GM23338 (cell line): Measurements from ENCODE around the gene EGF. TPM values are rescaled to one million over a fixed set of nuclear protein-coding genes. Genes with fewer than 3 reads are reported as not detected.

Experiments used
- ATAC-seq: fragments of 200-7000 bp; cut with Tn5 transposase; 3 replicates; pipeline ENCODE4 v1.9.1; 2020
- DNase-seq: peaks from one replicate; pipeline ENCODE4 v3.0.0-alpha.2; 2015; ENCODE audit warnings: low spot score
- H2AFZ ChIP-seq: fragments of 200-600 bp; sonication (generic); 2 replicates; pipeline ENCODE4 v1.8.0; 2016; ENCODE audit warnings: antibody characterized with exemption, mild to moderate bottlenecking, moderate library complexity
- H3F3A ChIP-seq: fragments of 200-600 bp; sonication (generic); replicated peaks from 2 replicates; pipeline ENCODE4 v1.8.0; 2017; ENCODE audit warnings: antibody characterized with exemption, mixed run types, low read depth
- H3K27ac ChIP-seq: fragments of 200-600 bp; sonication (generic); 2 replicates; pipeline ENCODE4 v1.6.1; 2016; ENCODE audit warnings: low read depth
- H3K27me3 ChIP-seq: fragments of 200-600 bp; sonication (generic); 2 replicates; pipeline ENCODE4 v1.8.0; 2016; ENCODE audit warnings: mild to moderate bottlenecking, mixed run types, moderate library complexity; ENCODE audit not compliant: insufficient read depth
- H3K36me3 ChIP-seq: fragments of 200-600 bp; sonication (generic); 2 replicates; pipeline ENCODE4 v1.8.0; 2016; ENCODE audit warnings: mild to moderate bottlenecking; ENCODE audit not compliant: insufficient read depth
- H3K4me1 ChIP-seq: fragments of 200-600 bp; sonication (generic); 2 replicates; pipeline ENCODE4 v1.8.0; 2016; ENCODE audit warnings: mild to moderate bottlenecking, moderate library complexity; ENCODE audit not compliant: insufficient read depth
- H3K4me2 ChIP-seq: fragments of 200-600 bp; sonication (generic); 2 replicates; pipeline ENCODE4 v1.7.1; 2017; ENCODE audit warnings: mixed run types
- H3K4me3 ChIP-seq: fragments of 200-600 bp; sonication (generic); 2 replicates; pipeline ENCODE4 v1.6.1; 2016; ENCODE audit warnings: mixed run types
- H3K79me2 ChIP-seq: fragments of 200-600 bp; sonication (generic); replicated peaks from 2 replicates; pipeline ENCODE4 v1.8.0; 2017; ENCODE audit warnings: mild to moderate bottlenecking; ENCODE audit not compliant: insufficient read depth
- H3K9me2 ChIP-seq: fragments of 200-600 bp; sonication (generic); 2 replicates; pipeline ENCODE4 v1.8.0; 2017; ENCODE audit not compliant: insufficient read depth
- H4K20me1 ChIP-seq: fragments of 200-600 bp; sonication (generic); replicated peaks from 2 replicates; pipeline ENCODE4 v1.8.0; 2017; ENCODE audit warnings: mild to moderate bottlenecking; ENCODE audit not compliant: insufficient read depth
- H3K27ac Mint-ChIP-seq: 2 replicates; pipeline ENCODE4 v1.8.0; 2020; ENCODE audit warnings: inconsistent platforms, mild to moderate bottlenecking, moderate library complexity, mixed read lengths
- H3K27me3 Mint-ChIP-seq: 3 replicates; pipeline ENCODE4 v1.8.0; 2022; ENCODE audit warnings: low read depth, mild to moderate bottlenecking, moderate library complexity, mixed read lengths, inconsistent platforms; ENCODE audit not compliant: insufficient read depth, poor library complexity
- H3K36me3 Mint-ChIP-seq: 3 replicates; pipeline ENCODE4 v1.8.0; 2021; ENCODE audit warnings: low read depth, mild to moderate bottlenecking, inconsistent platforms, moderate library complexity, mixed read lengths
- H3K4me1 Mint-ChIP-seq: 3 replicates; pipeline ENCODE4 v1.8.0; 2020; ENCODE audit warnings: mild to moderate bottlenecking, inconsistent platforms, mixed read lengths
- H3K4me3 Mint-ChIP-seq: 3 replicates; pipeline ENCODE4 v1.8.0; 2021; ENCODE audit warnings: moderate library complexity, mild to moderate bottlenecking, inconsistent platforms, mixed read lengths
- H3K9me3 Mint-ChIP-seq: 3 replicates; pipeline ENCODE4 v1.8.0; 2020; ENCODE audit warnings: moderate library complexity, mild to moderate bottlenecking, inconsistent platforms, mixed read lengths
- CREB1 ChIP-seq: fragments of 250-450 bp; sonication (Bioruptor Pico); IDR thresholded peaks from 2 replicates; pipeline ENCODE4 v1.5.0; 2020; ENCODE audit warnings: low read depth, mild to moderate bottlenecking, moderate library complexity
- CTCF ChIP-seq, 2 experiments: fragments of 200-600 bp in 1 of 2; sonication (generic) in 1 of 2; conservative IDR thresholded peaks; 2 replicates each; pipeline versions ENCODE4 v1.5.1 to v1.6.1; 2016 to 2017; ENCODE audit warnings: antibody characterized with exemption in 2 of 2, low read depth in 2 of 2, mild to moderate bottlenecking in 2 of 2, moderate library complexity in 1 of 2
- ETS1 ChIP-seq: IDR thresholded peaks from 2 replicates; pipeline ENCODE4 v1.6.1; 2016; ENCODE audit warnings: antibody characterized with exemption
- EZH2 ChIP-seq: fragments of 200-600 bp; sonication (generic); IDR thresholded peaks from one replicate; pipeline ENCODE4 v1.8.0; 2017; ENCODE audit warnings: antibody characterized with exemption, mild to moderate bottlenecking, low read depth; ENCODE audit not compliant: unreplicated experiment
- EZH2phosphoT487 ChIP-seq: fragments of 200-600 bp; sonication (generic); IDR thresholded peaks from one replicate; pipeline ENCODE4 v1.8.1; 2018; ENCODE audit warnings: antibody characterized with exemption; ENCODE audit not compliant: unreplicated experiment
- JUNB ChIP-seq: IDR thresholded peaks from one replicate; pipeline ENCODE4 v1.6.1; 2016; ENCODE audit warnings: antibody characterized with exemption; ENCODE audit not compliant: unreplicated experiment
- NANOG ChIP-seq: IDR thresholded peaks from 2 replicates; pipeline ENCODE4 v1.6.1; 2016; ENCODE audit warnings: antibody characterized with exemption, borderline replicate concordance
- POLR2AphosphoS5 ChIP-seq: IDR thresholded peaks from 2 replicates; pipeline ENCODE4 v1.6.1; 2016; ENCODE audit warnings: antibody characterized with exemption, low read depth
- REST ChIP-seq: IDR thresholded peaks from one replicate; pipeline ENCODE4 v1.6.1; 2018; ENCODE audit warnings: antibody characterized with exemption; ENCODE audit not compliant: unreplicated experiment
- STAT1 ChIP-seq: IDR thresholded peaks from one replicate; pipeline ENCODE4 v1.6.1; 2016; ENCODE audit warnings: antibody characterized with exemption; ENCODE audit not compliant: unreplicated experiment
- ZNF114 ChIP-seq: fragments of 250-450 bp; sonication (Bioruptor Pico); IDR thresholded peaks from 2 replicates; pipeline ENCODE4 v1.5.0; 2020; ENCODE audit warnings: mild to moderate bottlenecking, moderate library complexity
- ZNF331 ChIP-seq: fragments of 250-450 bp; sonication (Bioruptor Pico); IDR thresholded peaks from 2 replicates; pipeline ENCODE4 v1.5.0; 2020; ENCODE audit warnings: low read depth, mild to moderate bottlenecking, moderate library complexity
- ZNF462 ChIP-seq: fragments of 250-450 bp; sonication (Bioruptor Pico); IDR thresholded peaks from 2 replicates; pipeline ENCODE4 v1.5.0; 2020; ENCODE audit warnings: mild to moderate bottlenecking, moderate library complexity
- polyA plus RNA-seq: library from polyadenylated mRNA; unstranded; fragments of >200 nt; fragmentation: Nextera tagmentation; extraction: Ambion mirVana; gene quantifications from 2 replicates; pipeline ENCODE4 v1.2.1, GENCODE V29; 2016
- total RNA-seq: library from RNA; depleted of rRNA; stranded (reverse); fragments of >200 nt; shearing (Covaris generic); gene quantifications from 2 replicates; pipeline ENCODE4 v1.2.3, GENCODE V29; 2014

The EGF gene
- total and polyA plus RNA-seq, 2 experiments from 2014 or later = 1.4 to 3.0 TPM

GRCh38 chr4:109916027-109916409, 3.3 kb downstream of the EGF start:
- Mint-ChIP-seq H3K4me1 (peaks cover 40% of the 10 kb centered on the region), H3K27ac (no peak overlapping the region), H3K9me3 (no peaks in the 10 kb centered on the region), H3K27me3 (peaks cover 2% of the 10 kb centered on the region), H3K36me3 (no peaks in the 10 kb centered on the region), H3K4me3 (no peak overlapping the region)
- Histone ChIP-seq H3K9me2 (no peaks in the 10 kb centered on the region), H3F3A (no peaks in the 10 kb centered on the region), H3K27ac (no peak overlapping the region), H2AFZ (no peak overlapping the region), H3K4me2 (no peak overlapping the region), H3K27me3 (no peaks in the 10 kb centered on the region), H3K36me3 (no peaks in the 10 kb centered on the region), H3K4me1 (peaks cover 26% of the 10 kb centered on the region), H3K79me2 (no peaks in the 10 kb centered on the region), H3K4me3 (no peak overlapping the region), H4K20me1 (no peaks in the 10 kb centered on the region)
- ATAC-seq (no peak), DNase-seq (no peak)
- TF ChIP-seq NANOG = no peak
- TF ChIP-seq ETS1 = no peak
- no peak for TF ChIP-seq EZH2phosphoT487
- TF ChIP-seq REST = no peak
- no peak for TF ChIP-seq JUNB
- no peak for TF ChIP-seq POLR2AphosphoS5
- TF ChIP-seq ZNF114 = no peak
- no peak for TF ChIP-seq ZNF462 (CRISPR knock-in tag)
- TF ChIP-seq CTCF (conservative IDR thresholded peaks at IDR 0.05; ENCODE audit: low read depth in 2 of 2) = no peak
- TF ChIP-seq CREB1 (CRISPR knock-in tag) = no peak
- TF ChIP-seq EZH2 = no peak
- no peak for TF ChIP-seq ZNF331 (CRISPR knock-in tag)
- no peak for TF ChIP-seq STAT1
